Fibroblast of mammary gland (primary cell): ENCODE data around the gene SRP14.
"Not testable (repeated sequence)": the region's sequence is repeated elsewhere in the genome, so short reads cannot be mapped to it uniquely, and the experiment has no call there.

Experiments used
- DNase-seq: peaks from one replicate; pipeline ENCODE4 v3.0.0-alpha.2; 2010; ENCODE audit warnings: low read depth
- H3K4me3 ChIP-seq: 2 replicates; pipeline ENCODE4 v1.5.1; 2011; ENCODE audit warnings: low read depth, mild to moderate bottlenecking, low read length, moderate library complexity; ENCODE audit not compliant: control insufficient read depth
- TF ChIP-seq, protein P1 (sequence below): conservative IDR thresholded peaks from 2 replicates; pipeline ENCODE4 v1.5.1; 2011; ENCODE audit warnings: low read depth, low read length, inconsistent platforms; ENCODE audit not compliant: control insufficient read depth, insufficient read depth

SRP14 gene

DNA sequence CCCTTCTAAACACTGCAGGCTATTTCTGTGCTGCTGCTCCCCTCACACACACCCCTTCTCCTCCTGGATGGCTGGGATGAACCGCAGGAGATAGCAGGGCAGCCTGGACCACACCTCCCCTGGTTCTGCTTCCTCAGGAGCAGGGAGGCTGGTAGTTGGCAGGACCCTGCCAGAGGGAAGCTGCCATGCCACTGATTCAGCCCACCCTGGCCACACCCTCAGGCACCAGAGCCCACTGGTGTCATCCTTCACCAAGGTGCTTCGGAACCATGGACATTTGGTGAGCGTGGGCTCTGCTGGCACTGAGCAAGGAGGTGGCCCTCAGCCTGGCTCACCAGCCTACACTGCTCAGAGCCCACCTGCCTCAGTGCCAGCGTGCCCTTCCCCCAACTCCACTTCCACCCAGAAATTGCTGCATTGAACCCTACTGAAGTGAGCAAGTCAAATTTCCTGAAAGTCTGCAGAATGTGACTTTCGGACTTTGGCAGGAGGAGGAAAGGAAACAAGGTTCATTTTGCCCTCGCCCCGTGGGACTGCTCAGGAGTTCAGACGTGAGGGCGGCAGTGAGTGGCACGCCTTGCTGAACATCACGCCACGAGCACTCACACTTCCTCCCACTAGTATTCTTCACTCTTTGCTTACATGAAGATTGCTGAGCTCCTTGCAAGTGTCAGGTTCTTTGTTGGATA lies 43.4 kb upstream of the SRP14 start:
- no peak for DNase-seq
- H3K4me3 ChIP-seq: peak overlapping the region; percentile 17
- TF ChIP-seq, protein P1, sequence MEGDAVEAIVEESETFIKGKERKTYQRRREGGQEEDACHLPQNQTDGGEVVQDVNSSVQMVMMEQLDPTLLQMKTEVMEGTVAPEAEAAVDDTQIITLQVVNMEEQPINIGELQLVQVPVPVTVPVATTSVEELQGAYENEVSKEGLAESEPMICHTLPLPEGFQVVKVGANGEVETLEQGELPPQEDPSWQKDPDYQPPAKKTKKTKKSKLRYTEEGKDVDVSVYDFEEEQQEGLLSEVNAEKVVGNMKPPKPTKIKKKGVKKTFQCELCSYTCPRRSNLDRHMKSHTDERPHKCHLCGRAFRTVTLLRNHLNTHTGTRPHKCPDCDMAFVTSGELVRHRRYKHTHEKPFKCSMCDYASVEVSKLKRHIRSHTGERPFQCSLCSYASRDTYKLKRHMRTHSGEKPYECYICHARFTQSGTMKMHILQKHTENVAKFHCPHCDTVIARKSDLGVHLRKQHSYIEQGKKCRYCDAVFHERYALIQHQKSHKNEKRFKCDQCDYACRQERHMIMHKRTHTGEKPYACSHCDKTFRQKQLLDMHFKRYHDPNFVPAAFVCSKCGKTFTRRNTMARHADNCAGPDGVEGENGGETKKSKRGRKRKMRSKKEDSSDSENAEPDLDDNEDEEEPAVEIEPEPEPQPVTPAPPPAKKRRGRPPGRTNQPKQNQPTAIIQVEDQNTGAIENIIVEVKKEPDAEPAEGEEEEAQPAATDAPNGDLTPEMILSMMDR: no peak

DNA sequence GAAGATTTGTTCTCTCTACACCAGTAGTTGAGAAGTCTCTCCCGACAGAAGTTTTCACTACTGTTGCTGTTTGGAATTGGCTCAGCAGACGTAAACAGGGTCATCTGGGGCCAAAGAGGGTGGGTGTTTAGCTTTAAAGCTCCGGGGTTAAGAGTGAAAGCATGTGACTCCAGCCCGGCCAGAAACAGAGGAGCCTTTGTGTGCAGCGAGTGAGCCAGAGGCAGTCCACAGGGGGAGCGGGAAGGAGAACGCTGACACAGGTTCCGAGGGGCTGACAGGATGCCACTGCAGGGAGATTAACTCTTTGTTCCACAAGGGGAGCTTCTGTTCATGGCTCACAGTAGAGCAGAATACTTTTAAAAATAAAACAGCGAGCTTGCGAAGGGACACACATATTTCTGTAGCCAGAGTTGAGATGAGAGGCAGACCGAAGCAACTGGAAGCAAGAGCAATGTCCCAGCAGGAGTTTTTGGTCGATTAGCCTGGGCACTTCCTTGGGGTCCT lies 42.8 kb upstream of the SRP14 start:
- DNase-seq: peak; percentile 56
- TF ChIP-seq, protein P1: no peak
- H3K4me3 ChIP-seq: peak overlapping the region; percentile 17

DNA sequence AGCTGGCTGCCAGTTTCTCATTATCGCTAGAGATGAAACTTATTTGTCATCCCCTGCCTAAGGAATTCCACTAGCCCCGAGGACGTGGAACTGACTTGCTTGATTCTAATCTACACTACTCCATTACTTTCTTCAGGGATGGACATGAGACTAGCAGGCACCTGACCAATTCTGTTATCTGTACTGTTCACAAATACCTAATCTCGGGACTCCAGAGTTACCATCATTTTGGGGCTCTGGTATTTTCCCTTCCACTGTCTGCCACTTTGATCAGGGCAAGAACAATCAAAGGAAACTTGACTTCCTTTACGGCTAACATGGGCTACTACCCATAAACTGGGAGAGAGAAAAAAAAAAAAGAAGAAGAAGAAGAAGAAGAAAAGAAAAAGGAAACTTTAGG lies 41.9 kb upstream of the SRP14 start:
- no peak overlapping the region for H3K4me3 ChIP-seq
- TF ChIP-seq, protein P1: no peak
- DNase-seq: no peak

DNA sequence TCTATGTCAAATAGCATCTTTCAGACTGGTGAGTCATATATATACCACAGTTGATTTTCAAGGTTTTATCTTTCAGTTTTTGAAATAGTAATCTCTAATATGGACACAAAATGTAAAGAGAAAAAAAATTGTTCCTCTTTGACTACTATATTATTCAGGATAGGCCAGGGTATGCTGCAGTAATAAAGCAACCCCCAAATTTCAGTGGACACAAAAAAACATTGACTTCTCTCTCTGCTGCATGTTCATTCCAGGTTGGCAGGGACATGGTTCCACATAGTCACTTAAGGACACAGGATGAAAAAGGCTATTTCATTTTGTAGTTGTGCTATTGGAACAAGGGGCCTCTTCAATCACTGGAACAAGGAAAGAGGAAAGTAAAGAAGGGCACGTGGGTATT lies 41.1 kb upstream of the SRP14 start:
- DNase-seq: no peak
- TF ChIP-seq, protein P1: no peak
- no peak overlapping the region for H3K4me3 ChIP-seq

DNA sequence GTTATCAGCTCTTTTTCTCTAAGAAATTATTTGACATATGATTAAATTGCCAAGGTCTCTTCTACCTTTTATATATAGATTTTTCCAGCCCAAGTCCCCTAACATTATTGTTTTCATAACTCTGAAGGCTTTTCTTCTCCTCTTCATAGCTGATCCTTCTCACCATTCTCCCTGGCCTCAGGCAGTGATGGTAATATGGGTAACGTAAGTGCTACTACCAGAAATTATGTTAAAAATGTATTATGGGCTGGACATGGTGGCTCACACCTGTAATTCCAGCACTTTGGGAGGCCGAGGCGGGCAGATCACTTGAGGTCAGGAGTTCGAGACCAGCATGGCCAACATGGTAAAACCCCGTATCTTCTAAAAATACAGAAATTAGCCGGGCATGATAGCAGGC lies 40.5 kb upstream of the SRP14 start:
- H3K4me3 ChIP-seq: no peak overlapping the region
- TF ChIP-seq, protein P1: no peak
- DNase-seq: no peak

DNA sequence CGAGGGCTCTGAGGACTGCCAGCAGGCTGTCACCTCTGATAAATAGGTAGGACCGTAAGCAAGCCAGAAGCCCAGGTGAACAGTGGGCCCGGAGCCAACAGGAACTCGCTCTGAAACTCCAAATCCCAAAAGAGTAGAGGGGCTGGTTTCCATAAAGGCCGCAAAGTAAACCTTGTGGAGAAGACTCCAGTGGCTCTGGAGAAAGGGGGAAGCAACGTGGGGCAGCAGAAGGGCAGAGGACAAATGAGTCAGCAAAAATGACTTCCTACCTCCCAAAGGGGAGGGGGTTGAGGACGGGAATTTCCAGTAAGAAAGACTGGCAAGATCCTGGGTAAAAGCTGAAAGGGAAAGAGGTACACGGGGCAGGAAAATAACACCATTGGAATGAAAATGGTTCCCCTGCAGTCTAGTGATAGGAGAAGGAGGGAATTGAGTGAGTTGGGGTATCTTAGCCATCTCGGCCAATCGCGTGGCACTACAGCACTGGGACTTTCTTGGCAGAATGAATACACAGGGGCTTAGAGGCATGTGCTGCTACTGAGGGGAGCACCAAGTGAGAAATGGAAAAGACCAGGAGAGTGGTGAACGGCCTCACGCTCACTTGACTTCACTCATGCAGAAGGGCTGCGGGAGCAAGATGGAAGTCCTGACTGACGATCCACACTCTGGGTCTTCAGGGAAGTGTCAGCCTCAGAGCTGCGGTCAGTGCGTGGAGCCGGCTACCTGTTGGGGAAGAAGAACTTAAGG lies 36.5 kb upstream of the SRP14 start:
- no peak for DNase-seq
- no peak overlapping the region for H3K4me3 ChIP-seq
- TF ChIP-seq, protein P1: no peak

DNA sequence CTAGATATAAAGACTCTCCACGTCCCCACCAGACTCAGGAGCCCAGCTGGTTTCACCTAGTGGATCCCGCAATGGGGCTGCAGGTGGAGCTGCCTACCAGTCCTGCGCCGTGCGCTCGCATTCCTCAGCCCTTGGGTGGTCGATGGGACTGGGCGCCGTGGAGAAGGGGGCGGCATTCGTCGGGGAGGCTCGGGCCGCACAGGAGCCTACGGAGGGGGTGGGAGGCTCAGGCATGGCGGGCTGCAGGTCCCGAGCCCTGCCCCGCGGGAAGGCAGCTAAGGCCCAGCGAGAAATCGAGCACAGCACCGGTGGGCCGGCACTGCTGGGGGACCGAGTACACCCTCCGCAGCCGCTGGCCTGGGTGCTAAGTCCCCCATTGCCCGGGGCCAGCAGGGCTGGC lies 35.7 kb upstream of the SRP14 start:
- H3K4me3 ChIP-seq, DNase-seq: not testable (repeated sequence)

DNA sequence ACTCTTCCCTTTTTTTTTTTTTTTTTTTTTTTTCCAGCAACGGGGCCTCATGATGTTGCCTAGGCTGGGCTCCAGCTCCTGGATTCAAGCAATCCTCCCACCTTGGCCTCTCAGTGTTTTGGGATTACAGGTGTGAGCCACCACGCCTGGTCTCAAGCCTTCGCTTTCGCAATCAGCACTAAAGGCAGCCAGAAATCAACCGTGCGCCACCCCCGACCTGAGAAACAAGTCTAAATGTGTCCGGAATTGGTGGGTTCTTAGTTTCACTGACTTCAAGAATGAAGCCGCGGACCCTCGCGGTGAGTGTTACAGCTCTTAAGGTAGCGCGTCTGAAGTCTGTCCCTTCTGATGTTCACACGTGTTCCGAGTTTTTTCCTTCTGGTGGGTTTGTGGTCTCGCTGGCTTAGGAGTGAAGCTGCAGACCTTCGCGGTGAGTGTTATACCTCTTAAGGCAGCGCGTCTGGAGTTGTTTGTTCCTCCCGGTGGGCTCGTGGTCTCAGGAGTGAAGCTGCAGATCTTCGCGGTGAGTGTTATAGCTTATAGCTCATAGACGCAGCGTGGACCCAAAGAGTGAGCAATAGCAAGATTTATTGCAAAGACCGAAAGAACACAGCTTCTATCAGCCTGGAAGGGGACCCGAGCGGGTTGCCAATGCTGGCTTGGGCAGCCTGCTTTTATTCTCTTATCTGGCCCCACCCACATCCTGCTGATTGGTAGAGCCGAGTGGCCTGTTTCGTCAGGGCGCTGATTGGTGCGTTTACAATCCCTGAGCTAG lies 34.9 kb upstream of the SRP14 start:
- DNase-seq, H3K4me3 ChIP-seq: not testable (repeated sequence)
